IMR-90 (cell line): ENCODE data around the gene PITPNM3. TPM values are rescaled to one million over a fixed set of nuclear protein-coding genes. Genes with fewer than 3 reads are reported as not detected.

Experiments used
- ATAC-seq: fragments of 200-7000 bp; cut with Tn5 transposase; 2 replicates; pipeline ENCODE4 v1.9.1; 2020; ENCODE audit warnings: low read depth, mild to moderate bottlenecking, moderate library complexity
- BruUV-seq: library from RNA; stranded (reverse); fragments of 400-500 nt; replicated peaks from 2 replicates; lab custom pipeline; 2021; lab: Mats Ljungman, UMichigan
- CTCF ChIA-PET: fragments of 300-600 bp; formaldehyde crosslinking; extraction: SDS; loops from one replicate; lab custom pipeline; 2021; ENCODE audit warnings: antibody characterized with exemption; lab: Yijun Ruan, JAX
- POLR2A ChIA-PET: fragments of 300-600 bp; sonication (Branson Sonifier 250); formaldehyde crosslinking; loops from one replicate; lab custom pipeline; 2022; ENCODE audit warnings: antibody characterized with exemption; ENCODE audit not compliant: unreplicated experiment; lab: Charles Lee
- DNase-seq: peaks from one replicate; pipeline ENCODE4 v3.0.0; 2013
- H2AFZ ChIP-seq: replicated peaks from 2 replicates; pipeline ENCODE3; 2013; ENCODE audit warnings: low read length, mild to moderate bottlenecking; ENCODE audit not compliant: poor library complexity
- H2AK5ac ChIP-seq: 2 replicates; pipeline ENCODE4 v1.6.1; 2013; ENCODE audit warnings: low read depth, low read length, inconsistent platforms
- H2AK9ac ChIP-seq: replicated peaks from 2 replicates; pipeline ENCODE3; 2013; ENCODE audit warnings: mild to moderate bottlenecking, low read depth, low read length, moderate library complexity; ENCODE audit not compliant: poor library complexity
- H2BK120ac ChIP-seq: 2 replicates; pipeline ENCODE4 v1.6.1; 2013; ENCODE audit warnings: low read depth, low read length, inconsistent platforms
- H2BK15ac ChIP-seq: 3 replicates; pipeline ENCODE4 v1.6.1; 2013; ENCODE audit warnings: low read depth, low read length, inconsistent platforms
- H2BK20ac ChIP-seq: 2 replicates; pipeline ENCODE4 v1.6.1; 2013; ENCODE audit warnings: low read depth, mild to moderate bottlenecking, inconsistent platforms, low read length, moderate library complexity
- H2BK5ac ChIP-seq: 2 replicates; pipeline ENCODE4 v1.6.1; 2013; ENCODE audit warnings: mild to moderate bottlenecking, low read depth, low read length, inconsistent platforms; ENCODE audit not compliant: poor library complexity, severe bottlenecking
- H3K14ac ChIP-seq: replicated peaks from 2 replicates; pipeline ENCODE4 v1.6.1; 2013; ENCODE audit warnings: low read depth, low read length, inconsistent platforms
- H3K18ac ChIP-seq: 2 replicates; pipeline ENCODE4 v1.6.1; 2013; ENCODE audit warnings: low read depth, low read length, control low read depth
- H3K23ac ChIP-seq: 2 replicates; pipeline ENCODE4 v1.6.1; 2013; ENCODE audit warnings: low read depth, low read length, inconsistent platforms
- H3K27ac ChIP-seq: 2 replicates; pipeline ENCODE4 v1.5.1; 2013; ENCODE audit warnings: mild to moderate bottlenecking, control low read depth, low read length; ENCODE audit not compliant: insufficient read depth
- H3K27me3 ChIP-seq: 2 replicates; pipeline ENCODE4 v1.6.1; 2013; ENCODE audit warnings: low read length; ENCODE audit not compliant: control insufficient read depth, insufficient read depth
- H3K36me3 ChIP-seq: 2 replicates; pipeline ENCODE4 v1.6.1; 2013; ENCODE audit warnings: low read length, mixed read lengths; ENCODE audit not compliant: control insufficient read depth, insufficient read depth
- H3K4ac ChIP-seq: 2 replicates; pipeline ENCODE4 v1.6.1; 2013; ENCODE audit warnings: low read depth, low read length, inconsistent platforms
- H3K4me1 ChIP-seq: 2 replicates; pipeline ENCODE4 v1.6.1; 2013; ENCODE audit warnings: low read length, mixed read lengths; ENCODE audit not compliant: control insufficient read depth, insufficient read depth
- H3K4me2 ChIP-seq: 2 replicates; pipeline ENCODE4 v1.6.1; 2013; ENCODE audit warnings: low read depth, mild to moderate bottlenecking, control low read depth, low read length, moderate library complexity
- H3K4me3 ChIP-seq: 2 replicates; pipeline ENCODE4 v1.5.1; 2013; ENCODE audit warnings: low read depth, mild to moderate bottlenecking, control low read depth, low read length, moderate library complexity; ENCODE audit not compliant: insufficient read depth
- H3K56ac ChIP-seq: 2 replicates; pipeline ENCODE4 v1.6.1; 2013; ENCODE audit warnings: low read length, inconsistent platforms; ENCODE audit not compliant: insufficient read depth; ENCODE audit errors: extremely low read depth
- H3K79me1 ChIP-seq, 2 experiments: 2 replicates each; pipeline ENCODE4 v1.6.1; 2013; ENCODE audit warnings: low read length in 2 of 2, inconsistent platforms in 1 of 2, low read depth in 1 of 2
- H3K9ac ChIP-seq: 2 replicates; pipeline ENCODE4 v1.6.1; 2013; ENCODE audit warnings: low read depth, low read length, control low read depth
- H3K9me1 ChIP-seq: 2 replicates; pipeline ENCODE4 v1.6.1; 2013; ENCODE audit warnings: low read length, inconsistent platforms; ENCODE audit not compliant: insufficient read depth
- H3K9me3 ChIP-seq: 2 replicates; pipeline ENCODE4 v1.6.1; 2013; ENCODE audit warnings: low read length; ENCODE audit not compliant: control insufficient read depth, insufficient read depth
- H4K20me1 ChIP-seq: 2 replicates; pipeline ENCODE4 v1.6.1; 2013; ENCODE audit warnings: low read length, inconsistent platforms; ENCODE audit not compliant: insufficient read depth
- H4K5ac ChIP-seq: 2 replicates; pipeline ENCODE4 v1.6.1; 2013; ENCODE audit warnings: mild to moderate bottlenecking, low read depth, low read length, control low read depth
- H4K8ac ChIP-seq, 2 experiments: 2 replicates each; pipeline ENCODE4 v1.6.1; 2013; ENCODE audit warnings: low read depth in 2 of 2, low read length in 2 of 2, control low read depth in 1 of 2, inconsistent platforms in 1 of 2
- H4K91ac ChIP-seq: 2 replicates; pipeline ENCODE4 v1.6.1; 2013; ENCODE audit warnings: low read depth, low read length, inconsistent platforms; ENCODE audit not compliant: insufficient read depth
- BHLHE40 ChIP-seq: fragments of 150-350 bp; IDR thresholded peaks from 2 replicates; pipeline ENCODE4 v1.6.1; 2016; ENCODE audit warnings: mild to moderate bottlenecking, low read depth, low read length
- CTCF ChIP-seq: conservative IDR thresholded peaks from 2 replicates; pipeline ENCODE4 v1.5.1; 2012; ENCODE audit warnings: mild to moderate bottlenecking, low read depth, low read length, improper control_type of control experiment
- ELK1 ChIP-seq: fragments of 150-350 bp; IDR thresholded peaks from 2 replicates; pipeline ENCODE4 v1.6.1; 2016; ENCODE audit warnings: low read depth, mild to moderate bottlenecking, low read length, moderate library complexity, borderline replicate concordance
- FOS ChIP-seq: fragments of 150-350 bp; IDR thresholded peaks from 2 replicates; pipeline ENCODE4 v1.6.1; 2016; ENCODE audit warnings: low read depth, low read length
- MXI1 ChIP-seq: IDR thresholded peaks from 2 replicates; pipeline ENCODE4 v1.6.1; 2012; ENCODE audit warnings: low read depth, mild to moderate bottlenecking, low read length, moderate library complexity, borderline replicate concordance
- NFE2L2 ChIP-seq: fragments of 150-350 bp; IDR thresholded peaks from 2 replicates; pipeline ENCODE4 v1.6.1; 2016; ENCODE audit warnings: low read depth, mild to moderate bottlenecking, low read length
- RFX5 ChIP-seq: IDR thresholded peaks from 2 replicates; pipeline ENCODE4 v1.8.0; 2012; ENCODE audit warnings: low read depth, mild to moderate bottlenecking, low read length, moderate library complexity
- SMC3 ChIP-seq: fragments of 150-350 bp; IDR thresholded peaks from 2 replicates; pipeline ENCODE4 v1.6.1; 2016; ENCODE audit warnings: low read depth, mild to moderate bottlenecking, antibody characterized with exemption, low read length, moderate library complexity
- WGBS, 2 experiments: methylation state at CpG; one replicate each; pipeline versions ENCODE4 v1.1.5 to v1.1.7; 2013; ENCODE audit warnings: missing lambda C conversion rate in 2 of 2; ENCODE audit not compliant: insufficient read length in 1 of 2; ENCODE audit errors: extremely low coverage in 2 of 2; 5-methylcytosine and 5-hydroxymethylcytosine counted together
- dilution Hi-C: fragments of 300-500 bp; cut with HindIII; formaldehyde crosslinking; loops from one replicate; pipeline ENCODE4 v1.14.3; 2018; ENCODE audit warnings: low sequenced_read_pairs; ENCODE audit not compliant: unreplicated experiment
- in situ Hi-C: fragments of 300-500 bp; cut with MboI; formaldehyde crosslinking; loops from 3 replicates; pipeline ENCODE4 v1.14.3; 2019; ENCODE audit warnings: low sequenced_read_pairs, inconsistent platforms, mixed read lengths
- intact Hi-C: fragments of 100-400 bp; cut with micrococcal nuclease; formaldehyde crosslinking; loops from 2 replicates; pipeline ENCODE4 v1.10.0; 2022
- polyA plus RNA-seq, 3 experiments: library from polyadenylated mRNA; depleted of rRNA; stranded (reverse); fragments of >200 nt; gene quantifications; 2 replicates each; pipeline ENCODE4 v1.2.3, GENCODE V29; 2012; ENCODE audit warnings: low replicate concordance in 1 of 3
- total RNA-seq: library from RNA; depleted of rRNA; stranded (reverse); fragments of >200 nt; gene quantifications from 2 replicates; pipeline ENCODE4 v1.2.3, GENCODE V29; 2012
- TF ChIP-seq, protein P1 (sequence below): fragments of 150-350 bp; IDR thresholded peaks from 2 replicates; pipeline ENCODE4 v1.6.1; 2017; ENCODE audit warnings: mild to moderate bottlenecking, antibody characterized with exemption, low read length, low read depth

PITPNM3 gene
- total and polyA plus RNA-seq, 2 of the 4 experiments (the other 2 are of a cell fraction), result 0.54 to 1.7 TPM

DNA sequence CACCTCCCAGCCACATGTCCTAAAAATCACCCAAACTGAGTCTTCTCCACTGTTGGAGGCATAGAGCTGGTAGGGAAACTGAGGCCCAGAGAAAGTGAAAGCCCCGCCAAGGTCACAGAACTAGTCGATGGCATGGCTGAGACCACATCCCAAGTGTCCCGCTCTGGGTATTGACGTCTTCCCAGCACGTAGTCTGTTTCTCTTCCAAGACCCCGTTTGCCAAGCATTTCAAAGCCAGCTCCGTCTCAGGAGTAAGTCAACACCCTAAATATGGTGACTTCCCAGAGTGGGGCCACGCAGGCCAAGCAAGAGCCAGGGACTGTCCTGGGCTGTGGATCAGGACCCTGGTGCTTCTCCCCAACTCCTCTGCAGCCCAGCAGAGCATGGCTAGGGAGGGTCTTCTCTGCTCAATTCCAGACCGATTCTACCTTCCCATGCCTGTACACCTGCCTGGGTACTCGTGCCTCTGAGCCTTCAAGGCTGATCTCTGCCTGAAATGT is 19.7 kb downstream of the PITPNM3 start:
- ChIA-PET CTCF (no interaction called here), POLR2A (no interaction called here)
- H4K5ac ChIP-seq, result no peak overlapping the region
- H3K79me1 ChIP-seq, result no peaks in the 10 kb centered on the region
- H2BK5ac ChIP-seq, result no peak overlapping the region
- H3K14ac ChIP-seq, result no peak overlapping the region
- 0 out of 2 replicates have a peak, but pooled peaks cover 3% of the 10 kb centered on the region for H3K9me1 ChIP-seq
- no peak overlapping the region for H3K4ac ChIP-seq
- no TSS peak for BruUV-seq
- no peaks in the 10 kb centered on the region for H4K20me1 ChIP-seq
- H3K9ac ChIP-seq, result no peak overlapping the region
- no peak overlapping the region for H3K4me3 ChIP-seq
- dilution Hi-C loops, result no loop called here
- H3K27ac ChIP-seq, result no peak overlapping the region
- H2AFZ ChIP-seq, result no peak overlapping the region
- WGBS, 2 experiments, result 84% methylated on average over 5 of the region's 10 CpGs; no CpG with 5 or more reads in 1 of the 2 experiments
- H3K56ac ChIP-seq, result no peak overlapping the region
- in situ Hi-C loops, result no loop called here
- intact Hi-C loops, result no loop called here
- H2AK9ac ChIP-seq, result peak overlapping the region; percentile 61
- no peak overlapping the region for H2BK20ac ChIP-seq
- H4K91ac ChIP-seq, result no peak overlapping the region
- peaks cover 3% of the 10 kb centered on the region for H3K9me3 ChIP-seq
- no peaks in the 10 kb centered on the region for H3K4me1 ChIP-seq
- no peak overlapping the region for H2AK5ac ChIP-seq
- peaks cover 9% of the 10 kb centered on the region; the same call in 1 of the 2 replicates for H3K27me3 ChIP-seq
- no peak overlapping the region for H2BK120ac ChIP-seq
- no peak overlapping the region for H2BK15ac ChIP-seq
- TF ChIP-seq, protein P1, sequence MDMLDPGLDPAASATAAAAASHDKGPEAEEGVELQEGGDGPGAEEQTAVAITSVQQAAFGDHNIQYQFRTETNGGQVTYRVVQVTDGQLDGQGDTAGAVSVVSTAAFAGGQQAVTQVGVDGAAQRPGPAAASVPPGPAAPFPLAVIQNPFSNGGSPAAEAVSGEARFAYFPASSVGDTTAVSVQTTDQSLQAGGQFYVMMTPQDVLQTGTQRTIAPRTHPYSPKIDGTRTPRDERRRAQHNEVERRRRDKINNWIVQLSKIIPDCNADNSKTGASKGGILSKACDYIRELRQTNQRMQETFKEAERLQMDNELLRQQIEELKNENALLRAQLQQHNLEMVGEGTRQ, result no peak
- TF ChIP-seq RFX5 (no peak), ELK1 (no peak), SMC3 (no peak), CTCF (no peak), MXI1 (no peak), NFE2L2 (no peak), BHLHE40 (no peak), FOS (no peak)
- DNase-seq (no peak), ATAC-seq (no peak)
- no peak overlapping the region for H4K8ac ChIP-seq
- no peak overlapping the region for H3K18ac ChIP-seq
- no peak overlapping the region for H3K4me2 ChIP-seq
- H3K36me3 ChIP-seq, result no peaks in the 10 kb centered on the region
- no peak overlapping the region for H3K23ac ChIP-seq
